A549 (cell line): Measurements from ENCODE around the gene MYBL2. TPM values are rescaled to one million over a fixed set of nuclear protein-coding genes. Genes with fewer than 3 reads are reported as not detected.

Source experiments
- ATAC-seq, 2 experiments: fragments of 200-7000 bp in 1 of 2; fragments of >200 bp in 1 of 2; cut with Nextera tagmentation in 1 of 2; cut with Tn5 transposase in 1 of 2; 3 replicates each; pipeline versions ENCODE4 v1.8.0 to v1.9.1; 2018 to 2020; ENCODE audit warnings: mild to moderate bottlenecking in 1 of 2, moderate library complexity in 1 of 2
- CTCF ChIA-PET: fragments of 300-600 bp; sonication (Branson Sonifier 250); formaldehyde crosslinking; extraction: SDS; loops from one replicate; lab custom pipeline; 2021; ENCODE audit warnings: antibody characterized with exemption, inconsistent platforms; lab: Yijun Ruan, JAX
- POLR2A ChIA-PET: fragments of 350-600 bp; formaldehyde crosslinking; extraction: SDS; loops from one replicate; lab custom pipeline; 2021; ENCODE audit warnings: antibody characterized with exemption, inconsistent platforms; lab: Yijun Ruan, JAX
- DNase-seq, 2 experiments: peaks; one replicate each; pipeline versions ENCODE4 v3.0.0 to v3.0.0-alpha.2; 2011 to 2016; ENCODE audit warnings: low read depth in 1 of 2, low spot score in 1 of 2
- FAIRE-seq: peaks from 2 replicates; lab custom pipeline; 2011; peaks lifted over from hg19 to GRCh38; lab: Jason Lieb, UNC
- H3K27ac ChIP-seq, 2 experiments: fragments of >200 bp; sonication (Bioruptor Twin); formaldehyde crosslinking; 3 replicates each; pipeline ENCODE4 v1.5.1; 2016 to 2017
- H3K4me1 ChIP-seq: fragments of >200 bp; sonication (Bioruptor Twin); formaldehyde crosslinking; 3 replicates; pipeline ENCODE4 v1.6.1; 2016
- H3K4me2 ChIP-seq: fragments of >200 bp; sonication (Bioruptor Twin); formaldehyde crosslinking; 3 replicates; pipeline ENCODE4 v1.6.1; 2016
- H3K4me3 ChIP-seq: fragments of >200 bp; sonication (Bioruptor Twin); formaldehyde crosslinking; 3 replicates; pipeline ENCODE4 v1.5.1; 2016
- H3K9me3 ChIP-seq: fragments of >200 bp; sonication (Bioruptor Twin); formaldehyde crosslinking; 3 replicates; pipeline ENCODE4 v1.6.1; 2016
- CBX8 ChIP-seq: fragments of 200-600 bp; sonication (generic); IDR thresholded peaks from 2 replicates; pipeline ENCODE4 v1.6.1; 2016
- CHD4 ChIP-seq: fragments of 200-600 bp; sonication (generic); IDR thresholded peaks from 2 replicates; pipeline ENCODE4 v1.6.1; 2016; ENCODE audit warnings: antibody characterized with exemption, mild to moderate bottlenecking, borderline replicate concordance
- CTCF ChIP-seq: fragments of >200 bp; sonication (Bioruptor Twin); formaldehyde crosslinking; IDR thresholded peaks from 3 replicates; pipeline ENCODE4 v1.5.1; 2016
- EHF ChIP-seq: fragments of 250-450 bp; sonication (Bioruptor Pico); IDR thresholded peaks from 2 replicates; pipeline ENCODE4 v1.5.0; 2020; ENCODE audit warnings: mild to moderate bottlenecking
- EHMT2 ChIP-seq: fragments of 200-600 bp; sonication (generic); IDR thresholded peaks from 2 replicates; pipeline ENCODE4 v1.6.1; 2016; ENCODE audit warnings: antibody characterized with exemption, low read depth, mild to moderate bottlenecking, moderate library complexity
- FOSB ChIP-seq: fragments of 250-450 bp; sonication (Bioruptor Pico); IDR thresholded peaks from 2 replicates; pipeline ENCODE4 v1.5.0; 2020; ENCODE audit warnings: mild to moderate bottlenecking, moderate library complexity
- FOSL2 ChIP-seq, 2 experiments: fragments of 450-650 bp in 1 of 2; fragments of >200 bp in 1 of 2; sonication (Bioruptor Twin) in 1 of 2; formaldehyde crosslinking; IDR thresholded peaks; 2 replicates each; pipeline versions ENCODE4 v1.5.0 to v1.6.1; 2016 to 2020; ENCODE audit warnings: mild to moderate bottlenecking in 1 of 2, moderate library complexity in 1 of 2
- FOXS1 ChIP-seq: fragments of 250-450 bp; sonication (Bioruptor Pico); IDR thresholded peaks from 2 replicates; pipeline ENCODE4 v1.5.0; 2020; ENCODE audit warnings: mild to moderate bottlenecking, moderate library complexity
- GATA3 ChIP-seq: IDR thresholded peaks from 2 replicates; pipeline ENCODE4 v1.6.1; 2012; ENCODE audit warnings: borderline replicate concordance
- HES2 ChIP-seq: fragments of >200 bp; sonication (Bioruptor Twin); formaldehyde crosslinking; IDR thresholded peaks from 2 replicates; pipeline ENCODE4 v1.6.1; 2016
- HOXB5 ChIP-seq: fragments of 250-450 bp; sonication (Bioruptor Pico); IDR thresholded peaks from 2 replicates; pipeline ENCODE4 v1.5.0; 2020; ENCODE audit warnings: mild to moderate bottlenecking, moderate library complexity
- JUN ChIP-seq, 2 experiments: fragments of >200 bp; sonication (Bioruptor Twin); formaldehyde crosslinking; IDR thresholded peaks; 2 replicates in 1 of 2; 3 replicates in 1 of 2; pipeline ENCODE4 v1.6.1; 2016 to 2017
- KDM1A ChIP-seq: fragments of 200-600 bp; sonication (generic); IDR thresholded peaks from 2 replicates; pipeline ENCODE4 v1.6.1; 2016; ENCODE audit warnings: low read depth, mild to moderate bottlenecking
- MAFK ChIP-seq: fragments of 450-650 bp; IDR thresholded peaks from 2 replicates; pipeline ENCODE4 v1.6.1; 2014; ENCODE audit not compliant: partially characterized antibody
- MYC ChIP-seq: IDR thresholded peaks from 2 replicates; pipeline ENCODE4 v1.6.1; 2012; ENCODE audit warnings: mild to moderate bottlenecking, inconsistent platforms, low read length, improper control_type of control experiment, borderline replicate concordance
- NFE2L2 ChIP-seq: fragments of 150-350 bp; conservative IDR thresholded peaks from 2 replicates; pipeline ENCODE4 v1.6.1; 2014; ENCODE audit warnings: low read length
- NR3C1 ChIP-seq: fragments of >200 bp; sonication (Bioruptor Twin); formaldehyde crosslinking; IDR thresholded peaks from 3 replicates; pipeline ENCODE4 v1.6.1; 2017
- PHF8 ChIP-seq: fragments of 200-600 bp; sonication (generic); IDR thresholded peaks from 2 replicates; pipeline ENCODE4 v1.6.1; 2016; ENCODE audit warnings: low read depth, mild to moderate bottlenecking, antibody characterized with exemption, moderate library complexity, borderline replicate concordance
- RCOR1 ChIP-seq: fragments of 150-350 bp; IDR thresholded peaks from 2 replicates; pipeline ENCODE4 v1.6.1; 2014; ENCODE audit warnings: antibody characterized with exemption, low read length, low read depth
- RFX5 ChIP-seq: fragments of 450-650 bp; IDR thresholded peaks from 2 replicates; pipeline ENCODE4 v1.7.1; 2014; ENCODE audit warnings: antibody characterized with exemption, mild to moderate bottlenecking, moderate library complexity
- ZSCAN20 ChIP-seq: fragments of 250-450 bp; sonication (Bioruptor Pico); IDR thresholded peaks from 2 replicates; pipeline ENCODE4 v1.8.0; 2022; ENCODE audit warnings: mild to moderate bottlenecking, moderate library complexity
- WGBS: methylation state at CpG from one replicate; pipeline ENCODE4 v1.1.6; 2017; ENCODE audit errors: missing lambda C conversion rate; 5-methylcytosine and 5-hydroxymethylcytosine counted together
- polyA plus RNA-seq, 4 experiments: library from polyadenylated mRNA; depleted of rRNA in 3 of 4; stranded (reverse); fragments of >200 nt; fragmentation: RNase III in 1 of 4; extraction: RNeasy Plus Mini Kit Qiagen cat#74134 plus additional on column Dnase treatment in 1 of 4; gene quantifications; 2 replicates in 3 of 4; 3 replicates in 1 of 4; pipeline ENCODE4 v1.2.3, GENCODE V29; 2011 to 2017
- TF ChIP-seq, protein P1 (sequence below): fragments of 150-350 bp; IDR thresholded peaks from 2 replicates; pipeline ENCODE4 v1.6.1; 2014; ENCODE audit warnings: low read depth, mild to moderate bottlenecking, low read length
- TF ChIP-seq, protein P2 (sequence below): fragments of 250-450 bp; sonication (Bioruptor Pico); IDR thresholded peaks from 2 replicates; pipeline ENCODE4 v1.5.0; 2020; ENCODE audit warnings: low read depth, mild to moderate bottlenecking, moderate library complexity
- TF ChIP-seq, protein P3 (sequence below): IDR thresholded peaks from 2 replicates; pipeline ENCODE4 v1.6.1; 2012; ENCODE audit warnings: low read depth, borderline replicate concordance

The MYBL2 gene
- polyA plus RNA-seq, 2 of the 4 experiments (the other 2 are of a cell fraction) = 19.9 to 53.7 TPM

DNA sequence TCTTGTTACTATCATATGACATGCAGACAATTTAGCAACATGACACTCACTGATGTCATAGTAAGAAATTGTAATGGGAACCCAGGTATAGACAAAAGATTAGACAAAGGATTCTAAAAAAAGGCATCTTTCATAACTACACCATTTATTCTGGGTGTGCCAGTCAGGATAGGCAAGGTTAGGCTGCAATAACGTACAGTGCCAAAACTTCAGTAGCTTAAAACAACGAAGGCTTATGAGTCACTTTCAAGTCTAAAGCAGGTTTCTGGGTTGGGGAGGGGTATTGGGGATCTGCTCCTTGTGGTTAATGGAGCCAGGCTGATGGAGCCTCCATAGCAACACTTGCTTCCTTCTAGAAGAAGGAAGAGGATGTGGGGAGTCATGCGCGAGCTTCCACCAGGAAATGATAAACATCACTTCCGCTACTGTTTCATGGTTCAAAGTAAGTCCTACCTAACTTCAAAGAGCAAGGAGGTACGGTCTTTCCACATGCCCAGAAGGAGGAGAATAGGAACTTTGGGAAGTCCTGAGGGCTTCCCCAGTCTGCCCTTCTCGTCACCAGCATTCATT lies 61.9 kb downstream of the MYBL2 start:
- 72% methylated on average over 7 of the region's 7 CpGs for WGBS
- no peak for TF ChIP-seq RCOR1
- TF ChIP-seq NR3C1 = no peak
- TF ChIP-seq RFX5 = no peak
- TF ChIP-seq CBX8 = no peak
- no peak for TF ChIP-seq HES2
- no peak for TF ChIP-seq FOXS1 (CRISPR knock-in tag)
- TF ChIP-seq EHF (CRISPR knock-in tag) = no peak
- no peak for TF ChIP-seq PHF8
- TF ChIP-seq HOXB5 (CRISPR knock-in tag) = no peak
- TF ChIP-seq FOSB (CRISPR knock-in tag) = no peak

DNA sequence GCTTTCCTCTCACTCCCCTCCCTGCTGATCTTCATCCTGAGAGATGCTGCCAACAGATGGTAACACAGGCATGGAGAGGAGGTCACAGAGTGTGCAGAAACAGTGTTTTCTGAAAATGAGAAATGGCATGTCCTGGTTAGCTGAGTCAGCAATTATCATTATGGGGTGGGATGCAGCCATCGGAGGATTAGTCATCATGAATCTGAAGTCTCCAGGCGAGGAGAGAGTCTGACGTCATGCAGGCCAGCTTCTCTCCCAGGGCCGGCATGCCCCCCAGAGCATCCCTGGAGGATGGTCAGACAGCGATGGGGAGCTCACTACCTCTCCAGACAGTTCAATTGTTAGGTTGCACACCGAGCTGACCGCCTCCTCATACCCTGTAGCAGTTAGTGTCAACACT lies 64.6 kb downstream of the MYBL2 start:
- no peaks in the 10 kb centered on the region for H3K9me3 ChIP-seq
- DNase-seq (no peak), ATAC-seq (no peak), FAIRE-seq (no peak)
- H3K27ac ChIP-seq = no peak overlapping the region
- no peak overlapping the region for H3K4me2 ChIP-seq
- POLR2A ChIA-PET = no interaction called here
- 33% methylated on average over 7 of the region's 7 CpGs for WGBS
- no peak overlapping the region for H3K4me3 ChIP-seq
- CTCF ChIA-PET = interaction anchor here (0.8 to 1.3 kb wide), 2 partner anchors 18 to 349 kb away, joined by 3 to 6 read pairs; no protein-coding TSS in a partner anchor
- no peaks in the 10 kb centered on the region for H3K4me1 ChIP-seq
- TF ChIP-seq FOSL2 (IDR thresholded peaks at IDR 0.05) (no peak), FOSL2 (CRISPR knock-in tag; IDR thresholded peaks at IDR 0.05) (peak; percentile 15; the same call in 1 of the 2 replicates), MYC (no peak), MAFK (peak; percentile 99)

More for the DNA sequence above, 61.9 kb downstream of the MYBL2 start:
- ChIA-PET POLR2A (no interaction called here), CTCF (interaction anchor here (1.1 to 2.0 kb wide), 5 partner anchors 21 to 351 kb away, joined by 3 to 8 read pairs (median 5); no protein-coding TSS in a partner anchor)
- H3K9me3 ChIP-seq = no peaks in the 10 kb centered on the region
- H3K4me2 ChIP-seq = no peak overlapping the region
- no peaks in the 10 kb centered on the region for H3K4me1 ChIP-seq
- H3K4me3 ChIP-seq = no peak overlapping the region
- H3K27ac ChIP-seq = no peak overlapping the region
- no peak for FAIRE-seq
- no peak for ATAC-seq
- no peak for DNase-seq

DNA sequence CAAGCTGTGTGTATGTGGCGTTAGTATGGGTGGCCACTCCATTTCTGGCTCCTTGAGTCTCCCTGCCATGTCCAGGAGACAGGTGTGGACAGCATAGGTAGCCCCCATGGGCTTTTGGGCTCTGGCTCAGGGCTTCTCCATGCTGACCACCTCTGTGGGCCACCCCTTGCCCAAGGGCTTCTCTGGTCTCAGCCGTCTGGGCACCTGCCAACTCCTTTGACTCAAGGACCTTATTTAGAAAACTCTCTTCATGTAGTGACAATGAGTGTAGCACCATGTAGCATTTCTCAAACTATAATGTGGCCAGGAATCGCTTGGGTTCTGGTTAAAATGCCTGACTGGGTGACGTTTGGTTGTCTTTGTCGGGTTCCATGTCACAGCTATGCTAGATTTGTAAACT lies 65.0 kb downstream of the MYBL2 start:
- ChIA-PET CTCF (interaction anchor here (0.8 to 1.3 kb wide), 2 partner anchors 18 to 349 kb away, joined by 3 to 6 read pairs; no protein-coding TSS in a partner anchor), POLR2A (interaction anchor here (0.6 kb wide), 1 partner anchor 13 kb away, joined by 3 read pairs; no protein-coding TSS in a partner anchor)
- no peaks in the 10 kb centered on the region for H3K4me1 ChIP-seq
- ATAC-seq = no peak
- TF ChIP-seq ZSCAN20 (CRISPR knock-in tag) = no peak
- TF ChIP-seq CBX8 = no peak
- TF ChIP-seq GATA3 = no peak
- TF ChIP-seq PHF8 = no peak
- no peak for TF ChIP-seq CHD4
- no peak overlapping the region for H3K4me3 ChIP-seq
- H3K9me3 ChIP-seq = no peaks in the 10 kb centered on the region
- no peak for DNase-seq
- no peak overlapping the region for H3K27ac ChIP-seq
- no peak overlapping the region for H3K4me2 ChIP-seq
- no peak for FAIRE-seq
- WGBS = 55% methylated on average over 5 of the region's 5 CpGs

DNA sequence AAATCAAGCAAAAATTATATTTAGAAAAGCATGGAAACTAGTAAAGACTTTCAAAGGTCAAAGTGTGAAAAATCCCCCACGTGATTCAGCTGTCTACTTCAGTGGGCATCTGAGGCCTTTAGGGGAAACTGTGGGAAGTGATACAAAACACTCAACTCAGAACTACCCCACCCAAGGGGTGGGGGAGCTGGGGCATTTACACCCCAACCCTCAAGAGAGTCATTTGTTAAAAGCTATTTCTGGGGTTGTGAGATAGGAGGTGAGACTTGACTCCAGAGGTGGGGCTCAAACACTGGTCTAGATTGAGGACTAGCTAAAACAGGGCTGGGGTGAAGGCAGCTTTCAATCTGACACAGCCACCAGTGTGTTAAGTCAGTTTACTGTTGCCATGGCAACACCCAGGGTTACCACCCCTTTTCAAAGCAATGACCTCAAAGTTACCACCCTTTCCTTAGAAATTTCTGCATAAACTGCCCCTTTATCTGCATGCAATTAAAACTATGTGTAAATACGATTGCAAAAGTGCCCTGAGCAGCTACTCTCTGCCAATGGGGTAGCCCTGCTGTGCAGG lies 69.8 kb downstream of the MYBL2 start:
- ChIA-PET CTCF (interaction anchor here (0.5 to 6.1 kb wide), 7 partner anchors 9 to 380 kb away, joined by 3 to 39 read pairs (median 3); partner anchors contain the start of gene GTSF1L), POLR2A (no interaction called here)
- Histone ChIP-seq H3K4me2 (no peak overlapping the region), H3K27ac (no peak overlapping the region), H3K4me1 (no peaks in the 10 kb centered on the region)
- 15% methylated on average over 2 of the region's 2 CpGs for WGBS
- ATAC-seq (no peak), DNase-seq (no peak)
- TF ChIP-seq, protein P1, sequence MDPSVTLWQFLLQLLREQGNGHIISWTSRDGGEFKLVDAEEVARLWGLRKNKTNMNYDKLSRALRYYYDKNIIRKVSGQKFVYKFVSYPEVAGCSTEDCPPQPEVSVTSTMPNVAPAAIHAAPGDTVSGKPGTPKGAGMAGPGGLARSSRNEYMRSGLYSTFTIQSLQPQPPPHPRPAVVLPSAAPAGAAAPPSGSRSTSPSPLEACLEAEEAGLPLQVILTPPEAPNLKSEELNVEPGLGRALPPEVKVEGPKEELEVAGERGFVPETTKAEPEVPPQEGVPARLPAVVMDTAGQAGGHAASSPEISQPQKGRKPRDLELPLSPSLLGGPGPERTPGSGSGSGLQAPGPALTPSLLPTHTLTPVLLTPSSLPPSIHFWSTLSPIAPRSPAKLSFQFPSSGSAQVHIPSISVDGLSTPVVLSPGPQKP = no peak
- TF ChIP-seq CTCF (no peak), KDM1A (no peak), EHF (CRISPR knock-in tag) (no peak), JUN (IDR thresholded peaks at IDR 0.05) (no peak), NFE2L2 (no peak), EHMT2 (no peak), FOSL2 (IDR thresholded peaks at IDR 0.05) (no peak), FOSL2 (CRISPR knock-in tag; IDR thresholded peaks at IDR 0.05) (no peak)
- TF ChIP-seq, protein P2, sequence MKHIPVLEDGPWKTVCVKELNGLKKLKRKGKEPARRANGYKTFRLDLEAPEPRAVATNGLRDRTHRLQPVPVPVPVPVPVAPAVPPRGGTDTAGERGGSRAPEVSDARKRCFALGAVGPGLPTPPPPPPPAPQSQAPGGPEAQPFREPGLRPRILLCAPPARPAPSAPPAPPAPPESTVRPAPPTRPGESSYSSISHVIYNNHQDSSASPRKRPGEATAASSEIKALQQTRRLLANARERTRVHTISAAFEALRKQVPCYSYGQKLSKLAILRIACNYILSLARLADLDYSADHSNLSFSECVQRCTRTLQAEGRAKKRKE (CRISPR knock-in tag) = no peak
- TF ChIP-seq, protein P3, sequence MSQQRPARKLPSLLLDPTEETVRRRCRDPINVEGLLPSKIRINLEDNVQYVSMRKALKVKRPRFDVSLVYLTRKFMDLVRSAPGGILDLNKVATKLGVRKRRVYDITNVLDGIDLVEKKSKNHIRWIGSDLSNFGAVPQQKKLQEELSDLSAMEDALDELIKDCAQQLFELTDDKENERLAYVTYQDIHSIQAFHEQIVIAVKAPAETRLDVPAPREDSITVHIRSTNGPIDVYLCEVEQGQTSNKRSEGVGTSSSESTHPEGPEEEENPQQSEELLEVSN = no peak
- TF ChIP-seq, all 56 proteins: peak for 0
- no peak for FAIRE-seq
- Histone ChIP-seq H3K9me3 (no peaks in the 10 kb centered on the region), H3K4me3 (no peak overlapping the region)
